ENCODE results near the gene MOB3A. TPM values are rescaled to one million over a fixed set of nuclear protein-coding genes. Genes with fewer than 3 reads are reported as not detected.

The MOB3A gene
- total RNA-seq, 8 experiments from 2014 or later, result 7.2 to 16.3 (median 10.0) TPM

GRCh38 chr19:2046046-2046907 is 49.8 kb downstream of the MOB3A start:
- Histone ChIP-seq H3K4me3 (no peak overlapping the region), H3K27ac (no peak overlapping the region), H3K4me1 (replicated peaks in 1 of 2) (peaks cover 28 to 32% of the 10 kb centered on the region in 2 donors)
- 100% methylated on average over 2 of the region's 50 CpGs; no CpG with 5 or more reads in 9 of the 10 experiments for WGBS, 10 experiments
- in situ Hi-C loops (cut with MboI; ENCODE audit: low pct_unique_long_range_greater_than_20kb in 2 of 9, low sequenced_read_pairs in 9 of 9, unreplicated experiment in 9 of 9), result no loop called here
- ATAC-seq (replicated peaks in 6 of 8), result no peak

- Histone ChIP-seq H3K4me1 (replicated peaks in 1 of 2) (peaks cover 30 to 34% of the 10 kb centered on the region in 2 donors), H3K4me3 (no peak overlapping the region), H3K27ac (no peak overlapping the region)
- in situ Hi-C loops (cut with MboI; ENCODE audit: low pct_unique_long_range_greater_than_20kb in 2 of 9, low sequenced_read_pairs in 9 of 9, unreplicated experiment in 9 of 9), result no loop called here
- no peak for ATAC-seq (replicated peaks in 6 of 8)
- 91% methylated on average over 5 of the region's 14 CpGs; no CpG with 5 or more reads in 9 of the 10 experiments for WGBS, 10 experiments
Measured at GRCh38 chr19:2045501-2046045, 50.6 kb downstream of the MOB3A start.

GRCh38 chr19:2044709-2045500 is 51.2 kb downstream of the MOB3A start:
- H3K4me3 ChIP-seq, result no peak overlapping the region
- ATAC-seq (replicated peaks in 6 of 8), result no peak
- in situ Hi-C loops (cut with MboI; ENCODE audit: low pct_unique_long_range_greater_than_20kb in 2 of 9, low sequenced_read_pairs in 9 of 9, unreplicated experiment in 9 of 9), result no loop called here
- WGBS, 10 experiments, result 80 to 96% (median 87%) methylated on average over 1 to 11 of the region's 18 CpGs; no CpG with 5 or more reads in 6 of the 10 experiments
- H3K4me1 ChIP-seq (replicated peaks in 1 of 2), result peaks cover 30 to 34% of the 10 kb centered on the region in 2 donors
- H3K27ac ChIP-seq, result no peak overlapping the region

- no peak for ATAC-seq (replicated peaks in 6 of 8)
- Histone ChIP-seq H3K27ac (no peak overlapping the region), H3K4me1 (replicated peaks in 1 of 2) (peaks cover 25 to 29% of the 10 kb centered on the region in 2 donors), H3K4me3 (no peak overlapping the region)
- 57 to 86% (median 80%) methylated on average over 1 to 2 of the region's 11 CpGs; no CpG with 5 or more reads in 7 of the 10 experiments for WGBS, 10 experiments
- in situ Hi-C loops (cut with MboI; ENCODE audit: low pct_unique_long_range_greater_than_20kb in 2 of 9, low sequenced_read_pairs in 9 of 9, unreplicated experiment in 9 of 9), result no loop called here
Measured at GRCh38 chr19:2043961-2044708, 52.0 kb downstream of the MOB3A start.

- no peak for ATAC-seq (replicated peaks in 6 of 8)
- 94 to 100% (median 100%) methylated on average over 1 to 6 of the region's 9 CpGs; no CpG with 5 or more reads in 7 of the 10 experiments for WGBS, 10 experiments
- peak overlapping the region; percentile 81 to 82 for H3K27ac ChIP-seq
- no peak overlapping the region for H3K4me3 ChIP-seq
- H3K4me1 ChIP-seq (replicated peaks in 1 of 2), result peaks cover 17 to 20% of the 10 kb centered on the region in 2 donors
- in situ Hi-C loops (cut with MboI; ENCODE audit: low pct_unique_long_range_greater_than_20kb in 2 of 9, low sequenced_read_pairs in 9 of 9, unreplicated experiment in 9 of 9), result no loop called here
Measured at GRCh38 chr19:2043251-2043641, 52.9 kb downstream of the MOB3A start.

GRCh38 chr19:2042485-2043250 is 53.5 kb downstream of the MOB3A start:
- in situ Hi-C loops (cut with MboI; ENCODE audit: low pct_unique_long_range_greater_than_20kb in 2 of 9, low sequenced_read_pairs in 9 of 9, unreplicated experiment in 9 of 9), result no loop called here
- peak in 3 of 8 experiments; percentile 2 to 8 (median 3) for ATAC-seq (replicated peaks in 6 of 8)

GRCh38 chr19:2041683-2042484 is 54.2 kb downstream of the MOB3A start:
- WGBS, 10 experiments, result no CpG with 5 or more reads among the region's 77 CpGs
- in situ Hi-C loops (cut with MboI; ENCODE audit: low pct_unique_long_range_greater_than_20kb in 2 of 9, low sequenced_read_pairs in 9 of 9, unreplicated experiment in 9 of 9), result no loop called here
- peaks cover 17 to 18% of the 10 kb centered on the region in 2 donors for H3K4me1 ChIP-seq (replicated peaks in 1 of 2)
- ATAC-seq (replicated peaks in 6 of 8), result peak; percentile 69 to 91 (median 90)
- H3K27ac ChIP-seq, result peak overlapping the region; percentile 81 to 86
- H3K4me3 ChIP-seq, result peak overlapping the region; percentile 20 to 33 (median 26)

More at GRCh38 chr19:2042485-2043250, 53.5 kb downstream of the MOB3A start:
- H3K27ac ChIP-seq, result peak overlapping the region; percentile 81 to 82
- WGBS, 10 experiments, result 20 to 100% (median 80%) methylated on average over 1 to 2 of the region's 29 CpGs; no CpG with 5 or more reads in 7 of the 10 experiments
- H3K4me3 ChIP-seq, result peak overlapping the region; percentile 12 to 30 (median 20)
- peaks cover 17 to 18% of the 10 kb centered on the region in 2 donors for H3K4me1 ChIP-seq (replicated peaks in 1 of 2)

- H3K27ac ChIP-seq, result peak overlapping the region; percentile 80 to 86
- peaks cover 17 to 18% of the 10 kb centered on the region in 2 donors for H3K4me1 ChIP-seq (replicated peaks in 1 of 2)
- no peak for ATAC-seq (replicated peaks in 6 of 8)
- H3K4me3 ChIP-seq, result peak overlapping the region in 4 of 5 donors; percentile 26 to 33 (median 28)
- WGBS, 10 experiments, result no CpG with 5 or more reads among the region's 6 CpGs
- in situ Hi-C loops (cut with MboI; ENCODE audit: low pct_unique_long_range_greater_than_20kb in 2 of 9, low sequenced_read_pairs in 9 of 9, unreplicated experiment in 9 of 9), result no loop called here
Measured at GRCh38 chr19:2041433-2041682, 54.8 kb downstream of the MOB3A start.

GRCh38 chr19:2040647-2041432 is 55.3 kb downstream of the MOB3A start:
- in situ Hi-C loops (cut with MboI; ENCODE audit: low pct_unique_long_range_greater_than_20kb in 2 of 9, low sequenced_read_pairs in 9 of 9, unreplicated experiment in 9 of 9), result no loop called here
- ATAC-seq (replicated peaks in 6 of 8), result no peak
- Histone ChIP-seq H3K27ac (peak overlapping the region; percentile 80 to 86), H3K4me1 (replicated peaks in 1 of 2) (peaks cover 17 to 18% of the 10 kb centered on the region in 2 donors), H3K4me3 (no peak overlapping the region)
- 20 to 95% (median 80%) methylated on average over 3 to 8 of the region's 28 CpGs; no CpG with 5 or more reads in 7 of the 10 experiments for WGBS, 10 experiments

GRCh38 chr19:2039959-2040646 is 56.0 kb downstream of the MOB3A start:
- in situ Hi-C loops (cut with MboI; ENCODE audit: low pct_unique_long_range_greater_than_20kb in 2 of 9, low sequenced_read_pairs in 9 of 9, unreplicated experiment in 9 of 9), result no loop called here
- whole genome bisulfite sequencing, 10 experiments, result 100% methylated on average over 1 of the region's 20 CpGs; no CpG with 5 or more reads in 9 of the 10 experiments
- ATAC-seq (replicated peaks in 6 of 8), result no peak
- Histone ChIP-seq H3K4me1 (replicated peaks in 1 of 2) (peaks cover 17 to 18% of the 10 kb centered on the region in 2 donors), H3K4me3 (no peak overlapping the region), H3K27ac (no peak overlapping the region)

Data from motor neuron (in vitro differentiated cells).